ENCODE data around the gene TTLL10. TPM values are rescaled to one million over a fixed set of nuclear protein-coding genes. Genes with fewer than 3 reads are reported as not detected.

TTLL10 gene
- total and polyA plus RNA-seq, 2 of the 4 experiments (the other 2 are of a cell fraction) = not detected

DNA sequence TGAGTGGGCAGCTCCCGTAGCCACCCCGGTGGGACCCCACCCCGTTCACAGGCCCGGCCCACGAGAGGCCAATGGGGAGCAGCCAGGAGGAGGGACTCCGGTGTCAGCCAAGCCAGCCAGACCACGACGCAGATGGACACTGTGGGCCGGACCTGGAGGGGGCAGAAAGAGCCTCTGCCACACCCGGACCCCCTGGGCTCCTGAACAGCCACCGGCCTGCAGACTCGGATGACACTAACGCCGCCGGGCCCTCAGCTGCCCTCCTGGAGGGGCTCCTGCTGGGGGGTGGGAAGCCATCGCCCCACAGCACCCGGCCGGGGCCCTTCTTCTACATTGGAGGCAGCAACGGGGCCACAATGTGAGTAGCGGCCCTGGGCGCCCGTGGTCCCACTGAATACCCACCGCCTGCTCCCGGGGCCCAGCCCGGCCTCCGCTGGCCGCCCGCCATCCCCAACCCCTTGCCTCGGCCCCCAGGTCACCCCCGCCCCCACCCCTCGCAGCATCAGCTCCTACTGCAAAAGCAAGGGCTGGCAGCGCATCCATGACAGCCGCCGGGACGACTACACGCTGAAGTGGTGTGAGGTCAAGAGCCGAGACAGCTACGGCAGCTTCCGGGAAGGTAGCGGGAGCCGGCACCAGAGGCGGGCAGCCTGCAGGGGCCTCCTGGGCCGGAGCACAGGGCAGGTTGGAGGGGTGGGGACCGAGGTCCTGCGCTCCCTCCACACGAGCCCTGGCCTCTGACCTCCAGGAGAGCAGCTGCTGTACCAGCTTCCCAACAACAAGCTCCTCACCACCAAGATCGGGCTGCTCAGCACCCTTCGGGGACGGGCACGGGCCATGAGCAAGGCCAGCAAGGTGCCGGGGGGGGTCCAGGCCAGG, 6.5 kb downstream of the TTLL10 start:
- H3K27me3 ChIP-seq (ENCODE audit: control insufficient read depth, insufficient read depth, low read length) = peaks cover 25% of the 10 kb centered on the region
- no peak overlapping the region for H3K27ac ChIP-seq (ENCODE audit: insufficient read depth, low read length)
- no peak overlapping the region for H4K8ac ChIP-seq (ENCODE audit: low read depth in 2 of 2, low read length in 2 of 2)
- no peaks in the 10 kb centered on the region for H4K20me1 ChIP-seq (ENCODE audit: insufficient read depth, low read length)
- BruUV-seq (replicated peaks) = no TSS peak
- H3K4me3 ChIP-seq (ENCODE audit: insufficient read depth, low read depth, low read length) = no peak overlapping the region
- no peak overlapping the region for H2BK5ac ChIP-seq (ENCODE audit: low read depth, low read length, poor library complexity, severe bottlenecking)
- no peak overlapping the region for H2AK9ac ChIP-seq (replicated peaks; ENCODE audit: low read depth, low read length, poor library complexity)
- no peak overlapping the region for H2BK15ac ChIP-seq (ENCODE audit: low read depth, low read length)
- no peaks in the 10 kb centered on the region for H3K36me3 ChIP-seq (ENCODE audit: control insufficient read depth, insufficient read depth, low read length)
- H3K4me1 ChIP-seq (ENCODE audit: control insufficient read depth, insufficient read depth, low read length) = no peaks in the 10 kb centered on the region
- H4K5ac ChIP-seq (ENCODE audit: low read depth, low read length) = no peak overlapping the region
- H4K91ac ChIP-seq (ENCODE audit: insufficient read depth, low read depth, low read length) = no peak overlapping the region
- H3K23ac ChIP-seq (ENCODE audit: low read depth, low read length) = no peak overlapping the region
- H3K79me1 ChIP-seq (ENCODE audit: low read depth in 1 of 2, low read length in 2 of 2) = no peaks in the 10 kb centered on the region
- intact Hi-C loops (cut with micrococcal nuclease) (no loop called here), in situ Hi-C loops (cut with MboI; ENCODE audit: low sequenced_read_pairs) (no loop called here), dilution Hi-C loops (cut with HindIII; ENCODE audit: low sequenced_read_pairs, unreplicated experiment) (no loop called here)
- H3K9me3 ChIP-seq (ENCODE audit: control insufficient read depth, insufficient read depth, low read length) = peaks cover 5% of the 10 kb centered on the region
- no peak overlapping the region for H3K56ac ChIP-seq (ENCODE audit: extremely low read depth, insufficient read depth, low read length)
- ChIA-PET CTCF (no interaction called here), POLR2A (ENCODE audit: unreplicated experiment) (interaction anchor here (0.6 kb wide), 1 partner anchor 42 kb away, joined by 11 read pairs; no protein-coding TSS in a partner anchor)
- no peak overlapping the region for H2AFZ ChIP-seq (replicated peaks; ENCODE audit: low read length, poor library complexity)
- H2BK120ac ChIP-seq (ENCODE audit: low read depth, low read length) = no peak overlapping the region
- WGBS, 2 experiments (ENCODE audit: extremely low coverage in 2 of 2, insufficient read length in 1 of 2) = 71% methylated on average over 13 of the region's 51 CpGs; no CpG with 5 or more reads in 1 of the 2 experiments
- no peak overlapping the region for H3K9ac ChIP-seq (ENCODE audit: low read depth, low read length)
- H3K14ac ChIP-seq (replicated peaks; ENCODE audit: low read depth, low read length) = no peak overlapping the region
- TF ChIP-seq CHD1 (IDR thresholded peaks at IDR 0.05; ENCODE audit: low read depth, low read length) (no peak), MAZ (IDR thresholded peaks at IDR 0.05; ENCODE audit: borderline replicate concordance, low read depth, low read length) (no peak)
- TF ChIP-seq, protein P1, sequence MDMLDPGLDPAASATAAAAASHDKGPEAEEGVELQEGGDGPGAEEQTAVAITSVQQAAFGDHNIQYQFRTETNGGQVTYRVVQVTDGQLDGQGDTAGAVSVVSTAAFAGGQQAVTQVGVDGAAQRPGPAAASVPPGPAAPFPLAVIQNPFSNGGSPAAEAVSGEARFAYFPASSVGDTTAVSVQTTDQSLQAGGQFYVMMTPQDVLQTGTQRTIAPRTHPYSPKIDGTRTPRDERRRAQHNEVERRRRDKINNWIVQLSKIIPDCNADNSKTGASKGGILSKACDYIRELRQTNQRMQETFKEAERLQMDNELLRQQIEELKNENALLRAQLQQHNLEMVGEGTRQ (IDR thresholded peaks at IDR 0.05; ENCODE audit: low read depth, low read length) = no peak
- H3K4me2 ChIP-seq (ENCODE audit: low read depth, low read length) = no peak overlapping the region
- ATAC-seq (ENCODE audit: low read depth) (no peak), DNase-seq (no peak)
- H2BK20ac ChIP-seq (ENCODE audit: low read depth, low read length) = no peak overlapping the region
- no peaks in the 10 kb centered on the region for H3K9me1 ChIP-seq (ENCODE audit: insufficient read depth, low read length)
- H2AK5ac ChIP-seq (ENCODE audit: low read depth, low read length) = no peak overlapping the region
- no peak overlapping the region for H3K4ac ChIP-seq (ENCODE audit: low read depth, low read length)
- H3K18ac ChIP-seq (ENCODE audit: low read depth, low read length) = no peak overlapping the region
